Cardiac fibroblast (primary cell): ENCODE data around the gene MEI1.

Experiments used
- DNase-seq, 2 donors: peaks; one replicate each; pipeline versions ENCODE4 v3.0.0 to v3.0.0-alpha.2; 2010; ENCODE audit warnings: low read depth in 2 of 2
- H3K4me3 ChIP-seq, 2 donors: replicated peaks in 1 of 2; 1 replicate in 1 of 2; 2 replicates in 1 of 2; pipeline ENCODE4 v1.5.1; 2011; ENCODE audit warnings: low read depth in 2 of 2, low read length in 2 of 2, mild to moderate bottlenecking in 2 of 2, moderate library complexity in 1 of 2
- TF ChIP-seq, protein P1 (sequence below): IDR thresholded peaks from one replicate; pipeline ENCODE4 v1.5.1; 2011; ENCODE audit warnings: low read depth, mild to moderate bottlenecking, low read length, inconsistent platforms

Gene MEI1

DNA sequence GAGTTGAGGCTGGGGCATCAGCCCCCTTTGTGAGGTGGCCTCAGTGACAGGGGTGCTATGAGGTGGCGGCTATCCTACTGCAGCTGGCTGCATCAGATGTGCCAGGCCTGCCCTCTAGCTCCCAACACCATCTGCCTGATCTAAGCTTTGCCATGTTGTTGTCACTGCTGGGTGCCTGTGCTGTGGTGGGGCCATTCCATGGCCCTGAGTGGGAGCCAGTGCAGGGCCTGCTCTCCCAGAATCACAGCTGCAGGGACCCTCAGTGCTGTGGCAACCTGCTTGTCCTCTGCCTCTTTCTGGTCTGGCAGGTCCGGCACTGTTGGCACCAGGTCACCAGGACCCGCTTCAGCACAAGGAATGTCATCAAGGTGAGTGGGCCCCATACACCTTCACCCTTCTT is 8.8 kb upstream of the MEI1 start:
- no peak for DNase-seq
- TF ChIP-seq, protein P1, sequence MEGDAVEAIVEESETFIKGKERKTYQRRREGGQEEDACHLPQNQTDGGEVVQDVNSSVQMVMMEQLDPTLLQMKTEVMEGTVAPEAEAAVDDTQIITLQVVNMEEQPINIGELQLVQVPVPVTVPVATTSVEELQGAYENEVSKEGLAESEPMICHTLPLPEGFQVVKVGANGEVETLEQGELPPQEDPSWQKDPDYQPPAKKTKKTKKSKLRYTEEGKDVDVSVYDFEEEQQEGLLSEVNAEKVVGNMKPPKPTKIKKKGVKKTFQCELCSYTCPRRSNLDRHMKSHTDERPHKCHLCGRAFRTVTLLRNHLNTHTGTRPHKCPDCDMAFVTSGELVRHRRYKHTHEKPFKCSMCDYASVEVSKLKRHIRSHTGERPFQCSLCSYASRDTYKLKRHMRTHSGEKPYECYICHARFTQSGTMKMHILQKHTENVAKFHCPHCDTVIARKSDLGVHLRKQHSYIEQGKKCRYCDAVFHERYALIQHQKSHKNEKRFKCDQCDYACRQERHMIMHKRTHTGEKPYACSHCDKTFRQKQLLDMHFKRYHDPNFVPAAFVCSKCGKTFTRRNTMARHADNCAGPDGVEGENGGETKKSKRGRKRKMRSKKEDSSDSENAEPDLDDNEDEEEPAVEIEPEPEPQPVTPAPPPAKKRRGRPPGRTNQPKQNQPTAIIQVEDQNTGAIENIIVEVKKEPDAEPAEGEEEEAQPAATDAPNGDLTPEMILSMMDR = no peak
- no peak overlapping the region for H3K4me3 ChIP-seq

DNA sequence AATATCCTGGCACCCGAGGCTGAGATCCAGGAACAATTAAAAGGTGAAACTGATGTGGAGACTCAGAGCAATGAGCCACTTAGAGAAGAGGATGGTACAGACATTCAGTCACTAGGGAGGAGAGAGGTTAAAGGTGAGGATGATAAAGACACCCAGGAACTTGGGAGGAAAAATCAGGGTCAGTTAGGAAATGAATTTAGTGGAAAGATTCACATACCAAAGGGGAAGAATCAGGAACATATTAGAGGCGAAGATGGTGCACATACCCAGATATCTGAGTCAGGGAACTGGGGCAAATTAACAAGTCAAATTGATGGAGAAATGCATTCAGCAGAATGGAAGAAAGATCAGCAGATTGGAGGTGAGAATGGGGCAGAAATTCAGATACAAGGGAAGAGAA is 4.1 kb upstream of the MEI1 start:
- DNase-seq = no peak
- H3K4me3 ChIP-seq = no peak overlapping the region
- TF ChIP-seq, protein P1 = no peak

GRCh38 chr22:41696703-41697102 is 2.6 kb upstream of the MEI1 start:
- H3K4me3 ChIP-seq = no peak overlapping the region
- TF ChIP-seq, protein P1 = no peak
- DNase-seq = no peak

GRCh38 chr22:41697126-41697775 is 2.1 kb upstream of the MEI1 start:
- peak overlapping the region in 1 of 2 donors; percentile 10 for H3K4me3 ChIP-seq
- TF ChIP-seq, protein P1 = peak; percentile 95
- peak; percentile 92 for DNase-seq

DNA sequence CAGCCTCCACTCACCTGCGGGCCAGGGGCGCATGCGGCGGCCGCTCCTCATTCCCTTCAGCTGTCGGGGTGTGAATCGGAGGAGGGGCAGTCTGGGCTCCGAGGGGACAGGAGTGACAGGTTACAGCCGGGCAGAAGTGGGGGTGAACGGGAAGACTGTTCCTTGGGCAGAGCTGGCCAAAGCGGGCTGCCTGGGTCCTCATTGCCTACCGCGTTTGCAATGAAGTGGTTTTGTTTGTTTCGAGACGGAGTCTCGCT is 733 bp downstream of the MEI1 start:
- H3K4me3 ChIP-seq = no peak overlapping the region
- no peak for DNase-seq
- TF ChIP-seq, protein P1 = no peak

GRCh38 chr22:41702763-41703162 is 3.5 kb downstream of the MEI1 start:
- TF ChIP-seq, protein P1 = no peak
- no peak for DNase-seq
- H3K4me3 ChIP-seq = no peak overlapping the region

DNA sequence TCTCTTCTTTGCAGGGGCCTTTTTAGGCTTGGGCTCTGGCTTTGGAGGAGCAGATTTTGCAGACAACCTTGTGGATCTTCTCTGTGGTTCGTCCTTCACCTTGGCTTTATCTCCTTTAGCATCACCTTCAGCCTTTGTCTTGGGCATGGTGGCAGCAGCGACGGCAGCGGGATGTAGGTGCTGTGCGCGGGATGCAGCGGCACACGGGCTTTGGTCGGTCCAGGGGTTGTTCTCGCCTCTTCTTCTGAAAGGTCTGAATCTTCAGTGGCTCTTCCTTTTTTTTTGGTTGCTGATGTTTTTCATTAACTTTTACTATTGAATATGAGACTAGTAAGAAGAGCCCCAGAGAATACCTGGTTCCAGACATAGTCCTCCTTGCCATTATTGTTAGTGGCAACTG is 10.0 kb downstream of the MEI1 start:
- DNase-seq = no peak
- TF ChIP-seq, protein P1 = no peak
- H3K4me3 ChIP-seq = no peak overlapping the region
